Pulmonary artery endothelial cell (primary cell): ENCODE measurements around the gene BTBD9. TPM values are rescaled to one million over a fixed set of nuclear protein-coding genes. Genes with fewer than 3 reads are reported as not detected.

Source experiments
- DNase-seq: peaks from one replicate; pipeline ENCODE4 v3.0.0-alpha.2; 2011; ENCODE audit warnings: low read depth, low spot score
- total RNA-seq: library from RNA; depleted of rRNA; stranded (reverse); fragments of >200 nt; gene quantifications from 2 replicates; pipeline ENCODE4 v1.2.3, GENCODE V29; 2014

BTBD9 gene
- total RNA-seq, 1 donor from 2014 or later = 7.6 TPM

GRCh38 chr6:38151580-38152500, 487.9 kb downstream of the BTBD9 start:
- DNase-seq = no peak

- no peak for DNase-seq
Measured at GRCh38 chr6:38150681-38151296, 488.9 kb downstream of the BTBD9 start.

GRCh38 chr6:38150021-38150420, 489.7 kb downstream of the BTBD9 start:
- DNase-seq = no peak

GRCh38 chr6:38149531-38149930, 490.2 kb downstream of the BTBD9 start:
- DNase-seq = no peak

GRCh38 chr6:38148606-38149005, 491.1 kb downstream of the BTBD9 start:
- DNase-seq = no peak

- DNase-seq = no peak
Measured at GRCh38 chr6:38146734-38147027, 493.0 kb downstream of the BTBD9 start.

GRCh38 chr6:38146021-38146733, 493.6 kb downstream of the BTBD9 start:
- DNase-seq = no peak

GRCh38 chr6:38144365-38144945, 495.3 kb downstream of the BTBD9 start:
- no peak for DNase-seq

GRCh38 chr6:38143191-38144150, 496.3 kb downstream of the BTBD9 start:
- no peak for DNase-seq

GRCh38 chr6:38142178-38142902, 497.4 kb downstream of the BTBD9 start:
- no peak for DNase-seq

GRCh38 chr6:38141716-38142115, 498.0 kb downstream of the BTBD9 start:
- no peak for DNase-seq

GRCh38 chr6:38141085-38141484, 498.6 kb downstream of the BTBD9 start:
- no peak for DNase-seq

- DNase-seq = no peak
Measured at GRCh38 chr6:38138374-38138773, 501.4 kb downstream of the BTBD9 start.

GRCh38 chr6:38137608-38138265, 502.0 kb downstream of the BTBD9 start:
- DNase-seq = no peak

- no peak for DNase-seq
Measured at GRCh38 chr6:38136547-38136946, 503.2 kb downstream of the BTBD9 start.

- no peak for DNase-seq
Measured at GRCh38 chr6:38134704-38135088, 505.0 kb downstream of the BTBD9 start.

- no peak for DNase-seq
Measured at GRCh38 chr6:38133932-38134703, 505.6 kb downstream of the BTBD9 start.

GRCh38 chr6:38131527-38131965, 508.2 kb downstream of the BTBD9 start:
- no peak for DNase-seq

- no peak for DNase-seq
Measured at GRCh38 chr6:38127284-38127683, 512.4 kb downstream of the BTBD9 start.
